ENCODE results near the gene DDN.

DDN gene

DNA sequence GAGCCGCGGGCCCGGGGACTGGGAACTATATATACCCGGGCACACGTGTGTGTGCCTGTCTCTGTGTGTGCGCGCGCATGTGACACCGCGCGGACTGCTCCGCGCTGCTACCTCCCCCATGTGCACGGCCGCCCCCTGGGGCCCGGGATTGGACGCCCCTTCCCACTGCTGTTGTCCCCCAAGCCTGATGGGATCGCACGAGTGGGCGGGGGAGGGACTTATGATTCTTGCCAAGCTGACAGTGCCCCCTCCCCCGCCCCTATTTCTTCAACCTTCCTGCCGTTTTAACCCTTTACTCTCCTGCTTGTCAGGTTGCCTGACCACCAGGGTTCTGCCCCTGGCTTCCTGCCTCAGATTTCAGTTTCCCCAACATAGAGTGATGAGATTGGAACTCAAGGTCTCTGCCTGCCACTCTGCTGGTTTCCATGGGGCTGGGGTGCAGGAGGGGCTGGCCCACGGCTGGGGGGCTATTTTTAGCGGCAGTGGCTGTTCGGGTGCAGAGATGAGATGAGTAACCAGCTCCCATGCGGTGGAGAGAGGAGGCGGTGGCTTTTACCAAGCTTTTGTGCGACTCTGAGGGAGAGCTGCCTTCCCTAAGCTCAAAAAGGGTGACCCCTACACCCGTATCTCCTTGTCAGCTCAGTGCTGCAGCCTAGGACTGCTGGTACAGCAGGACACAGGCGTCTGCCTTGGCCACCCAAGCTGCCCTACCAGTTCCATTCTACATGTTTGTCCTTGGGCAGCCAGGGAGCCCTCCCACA is at the start of gene DDN:
TSS of gene DDN (minus strand) at position 5 of the 761 bp plus-strand sequence. CDS start 88 bp downstream, outside the sequence.
- DNase-seq = no peak

DNA sequence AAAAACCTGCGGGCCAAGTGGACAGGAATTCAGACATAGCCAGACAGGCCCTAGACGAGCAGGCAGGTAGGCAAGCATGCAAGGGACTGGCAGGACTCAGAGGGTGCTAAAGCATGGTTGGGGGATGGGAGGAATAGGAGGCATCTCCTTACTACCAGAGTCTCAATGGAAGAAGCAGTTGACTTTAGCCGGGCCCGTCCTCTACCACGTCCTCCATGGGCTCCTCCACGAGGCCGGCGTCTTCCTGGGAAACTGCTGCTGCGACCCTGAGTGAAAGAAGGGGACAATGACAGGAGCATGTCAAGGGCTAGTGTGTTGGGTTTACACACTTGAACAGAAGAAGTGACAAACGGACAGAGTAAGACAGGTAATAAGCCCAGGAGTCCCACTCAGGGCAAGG is 49.8 kb upstream of the DDN start:
- no peak for DNase-seq

- DNase-seq = no peak
Observed at GRCh38 chr12:49046129-49046895, 47.1 kb upstream of the DDN start.

GRCh38 chr12:49044660-49045059 is 45.5 kb upstream of the DDN start:
- no peak for DNase-seq

DNA sequence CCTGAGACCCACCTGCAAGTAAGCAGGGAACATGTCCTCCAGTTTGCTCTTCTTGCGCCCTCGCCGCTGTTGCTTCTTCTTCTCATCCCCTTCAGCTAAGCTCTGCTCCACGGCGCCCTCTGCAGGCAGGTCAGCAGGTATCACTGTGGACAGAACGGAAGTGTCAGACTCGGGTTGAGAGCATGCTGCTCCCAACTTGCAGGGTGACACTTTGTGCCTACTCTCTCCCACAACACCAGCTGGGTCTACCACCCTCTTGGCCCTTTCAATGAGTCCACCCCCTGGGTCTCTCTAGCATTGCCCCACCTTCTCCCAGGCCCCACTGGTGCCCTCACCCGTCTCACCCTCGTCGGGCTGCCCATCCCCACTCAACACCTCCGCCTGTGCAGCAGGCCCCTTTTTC is 44.7 kb upstream of the DDN start:
- DNase-seq = peak; percentile 7

GRCh38 chr12:49043241-49043640 is 44.1 kb upstream of the DDN start:
- DNase-seq = no peak

GRCh38 chr12:49041881-49042484 is 42.8 kb upstream of the DDN start:
- DNase-seq = no peak

GRCh38 chr12:49041036-49041880 is 42.1 kb upstream of the DDN start:
- no peak for DNase-seq

- no peak for DNase-seq
Observed at GRCh38 chr12:49040364-49040855, 41.2 kb upstream of the DDN start.

DNA sequence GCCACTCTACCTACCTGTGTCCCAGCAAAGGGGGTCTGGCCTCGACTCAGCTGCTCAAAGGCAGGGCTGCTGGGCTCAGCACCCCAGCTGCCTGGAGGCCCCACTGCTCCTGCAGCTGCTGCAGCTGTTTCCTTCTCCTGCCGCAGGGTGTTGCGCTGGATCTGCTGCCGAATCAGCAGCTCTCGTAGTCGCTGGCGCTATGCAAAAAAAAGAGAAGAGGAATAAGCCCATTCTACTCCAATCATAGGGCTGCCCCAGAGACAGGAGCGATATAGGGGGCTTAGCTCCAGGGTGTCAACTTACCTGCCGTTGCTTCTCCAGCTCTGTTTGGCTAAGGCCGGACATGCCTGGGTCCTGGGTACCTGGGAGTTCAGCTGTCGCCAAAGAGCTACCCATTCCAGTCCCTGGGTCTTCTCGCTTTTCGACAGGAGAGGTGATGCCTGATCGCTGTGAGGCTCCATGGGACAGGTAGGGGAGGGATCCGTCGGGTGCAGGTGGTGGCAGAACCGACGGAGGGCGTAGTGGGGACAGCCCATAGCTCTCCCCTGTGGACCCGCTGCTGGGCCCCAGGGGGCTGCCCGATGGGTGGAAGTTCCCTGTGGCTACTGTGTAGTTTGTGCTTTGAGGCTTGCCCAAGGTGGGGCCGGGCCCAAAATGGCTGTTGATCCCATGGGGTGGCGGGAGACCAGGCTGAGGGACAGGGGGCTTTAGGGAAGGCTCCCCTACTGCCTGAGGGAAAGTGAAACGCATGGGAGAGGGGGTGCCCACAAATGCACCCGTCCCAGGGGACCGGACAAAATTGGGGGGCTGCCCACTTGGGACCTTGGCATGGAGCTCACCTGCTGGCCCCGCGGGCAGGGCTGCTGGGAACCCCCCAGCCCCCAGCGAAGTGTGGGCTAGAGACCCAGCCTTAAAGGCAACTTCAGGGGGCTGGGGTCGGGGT is 40.5 kb upstream of the DDN start:
- no peak for DNase-seq

DNA sequence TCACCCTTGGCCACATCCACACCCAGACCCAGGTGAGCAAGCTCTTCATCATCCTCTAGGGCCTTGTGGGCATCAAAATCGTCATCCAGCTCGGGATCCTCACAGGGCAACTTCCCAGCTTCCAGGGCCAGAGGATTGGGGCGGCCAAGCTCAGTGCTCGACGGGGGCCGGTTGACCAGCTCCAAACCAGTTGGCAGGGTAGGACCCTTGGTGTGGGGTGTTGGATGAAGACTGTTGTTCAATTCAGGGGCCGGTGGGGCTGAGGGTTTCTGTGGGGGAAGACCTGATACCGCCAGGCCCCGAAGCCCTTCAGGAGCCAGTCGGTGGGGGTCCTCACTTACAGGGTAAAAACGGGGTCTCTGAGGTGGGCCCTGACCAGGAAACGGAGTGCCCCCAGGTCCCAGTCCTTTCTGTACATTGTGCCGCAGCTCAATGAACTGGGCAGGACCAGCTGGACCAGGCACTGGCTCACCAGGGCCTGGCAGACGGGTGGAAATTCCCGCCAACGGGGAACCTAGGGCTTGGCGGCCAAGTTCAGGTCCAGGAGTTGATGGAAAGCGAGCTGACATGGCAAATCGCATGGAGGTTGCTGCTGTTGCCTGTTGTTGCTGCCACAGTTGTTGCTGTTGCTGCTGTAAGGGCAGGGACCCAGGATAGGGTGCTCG is 39.2 kb upstream of the DDN start:
- DNase-seq = no peak

DNA sequence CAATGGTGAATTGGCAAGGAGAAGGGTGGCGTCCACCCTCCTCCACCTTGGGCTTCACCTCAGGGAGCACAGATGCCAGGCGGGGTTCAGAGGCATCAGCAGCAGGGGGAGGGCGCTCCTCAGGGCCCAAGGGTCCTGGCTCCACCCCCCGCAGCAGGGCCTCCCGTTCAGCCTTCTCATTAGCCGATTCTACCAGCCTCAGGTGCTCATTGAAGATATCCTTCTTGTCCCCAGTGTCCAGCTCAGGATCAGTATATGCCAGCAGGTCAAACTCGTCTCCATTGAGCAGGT is 38.7 kb upstream of the DDN start:
- DNase-seq = no peak

DNA sequence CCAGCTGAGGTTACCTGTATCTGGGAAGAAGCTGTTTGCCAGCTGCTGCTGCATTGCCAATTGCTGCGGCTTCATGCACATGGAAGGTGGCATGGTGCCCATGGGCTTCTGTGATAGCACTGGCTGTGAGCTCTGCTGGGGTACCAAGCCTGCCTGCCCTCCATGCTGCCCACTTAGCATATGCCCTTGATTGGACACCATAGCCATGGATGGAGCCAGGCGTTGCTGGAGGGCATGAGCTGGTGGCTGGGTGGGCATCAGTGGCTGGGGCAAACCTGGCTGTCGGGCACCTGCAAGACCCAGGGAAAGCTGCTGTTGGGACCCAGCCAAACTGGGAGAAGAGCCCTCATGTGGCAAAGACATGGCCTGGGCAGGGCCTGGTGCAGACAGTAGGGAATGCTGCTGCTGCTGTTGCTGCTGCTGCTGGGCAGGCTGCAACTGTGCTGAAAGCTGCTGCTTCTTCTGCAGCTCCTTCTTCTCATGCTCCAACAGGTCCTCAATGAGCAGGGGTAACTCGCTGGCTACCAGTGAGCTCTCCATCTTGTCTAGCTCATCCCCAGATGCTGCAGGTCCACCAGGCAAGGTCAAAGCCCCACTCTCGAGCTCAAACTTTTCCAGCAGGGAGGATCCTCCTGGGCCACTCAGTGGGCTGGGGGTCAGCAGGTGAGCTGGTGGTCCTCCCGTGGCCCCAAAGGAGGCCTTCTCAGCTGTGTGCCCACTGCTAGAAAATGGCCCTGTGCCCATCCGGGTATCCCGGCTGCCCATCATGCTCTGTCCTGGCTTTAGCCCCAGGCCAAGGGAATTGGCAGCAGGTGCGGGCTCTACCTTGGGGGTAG is 38.2 kb upstream of the DDN start:
- no peak for DNase-seq

DNA sequence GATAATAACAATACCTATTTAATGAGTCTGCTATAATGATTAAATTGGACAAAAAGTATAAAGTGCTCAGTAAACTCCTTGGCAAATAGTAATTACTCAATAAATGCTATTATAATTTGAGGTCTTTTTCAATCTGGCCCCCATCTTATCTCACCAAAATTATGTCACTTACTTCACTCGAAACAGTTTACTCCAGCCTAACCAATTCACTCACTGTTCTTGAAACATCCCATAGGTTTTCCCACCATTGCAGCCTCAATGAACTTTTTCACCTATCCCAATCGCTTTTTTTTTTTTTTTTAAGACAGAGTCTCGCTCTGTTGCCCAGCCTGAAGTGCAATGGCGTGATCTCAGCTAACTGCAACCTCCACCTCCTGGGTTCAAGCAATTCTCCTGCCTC is 36.9 kb upstream of the DDN start:
- no peak for DNase-seq

- no peak for DNase-seq
Observed at GRCh38 chr12:49034286-49034622, 35.1 kb upstream of the DDN start.

DNA sequence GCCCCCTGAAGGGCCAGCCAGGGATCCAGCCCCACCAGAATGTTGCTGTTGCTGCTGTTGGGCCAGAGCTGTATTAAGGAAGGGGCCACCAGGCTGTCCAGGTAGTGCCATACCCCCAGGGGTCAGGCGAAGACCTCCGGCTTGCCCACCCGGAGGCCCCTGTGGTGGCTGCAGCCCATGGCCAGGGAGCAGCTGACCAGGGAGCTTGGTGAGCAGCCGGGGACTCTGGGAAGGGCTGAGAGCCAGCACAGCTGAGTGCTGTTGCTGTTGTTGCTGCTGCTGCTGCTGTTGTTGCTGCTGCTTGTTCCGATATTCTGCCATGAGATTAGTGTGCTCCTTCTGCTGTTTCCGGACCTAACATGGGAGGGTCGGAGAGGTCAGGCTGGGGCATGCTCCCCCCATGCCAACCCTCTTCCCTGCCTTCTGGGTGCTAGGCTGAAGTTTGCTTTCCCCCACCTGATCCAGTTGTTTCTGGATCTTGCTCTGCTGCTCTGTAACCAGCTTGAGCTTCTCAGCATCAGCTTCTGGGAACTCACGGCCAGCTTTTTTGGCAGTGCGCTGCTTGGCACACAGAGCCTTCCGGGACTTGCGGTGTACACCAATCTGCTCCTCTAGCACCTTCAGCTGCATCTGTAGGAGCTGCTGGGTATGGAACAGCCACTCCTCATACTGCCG is 34.6 kb upstream of the DDN start:
- DNase-seq = no peak

GRCh38 chr12:49032679-49033447 is 33.7 kb upstream of the DDN start:
- no peak for DNase-seq

DNA sequence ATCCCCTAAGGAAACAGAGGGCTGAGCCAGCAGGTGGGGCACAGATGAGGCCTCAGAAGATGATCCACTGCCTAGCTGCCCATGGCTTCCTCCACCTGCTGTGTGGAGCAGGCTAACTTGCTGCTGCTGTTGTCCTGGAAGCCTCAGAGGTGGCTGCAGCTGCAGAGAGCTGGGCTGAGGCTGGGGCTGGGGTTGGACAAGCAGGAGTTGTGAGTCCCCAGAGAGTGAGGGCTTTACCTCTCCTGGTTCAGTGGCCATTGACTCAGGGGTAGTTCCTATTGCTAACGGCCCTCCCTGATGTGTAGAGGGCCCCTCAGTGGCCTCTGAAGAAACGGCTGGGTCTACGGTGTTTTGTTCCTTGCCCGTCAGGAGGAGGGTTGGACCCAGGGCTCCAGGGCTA is 33.1 kb upstream of the DDN start:
- DNase-seq = no peak

DNA sequence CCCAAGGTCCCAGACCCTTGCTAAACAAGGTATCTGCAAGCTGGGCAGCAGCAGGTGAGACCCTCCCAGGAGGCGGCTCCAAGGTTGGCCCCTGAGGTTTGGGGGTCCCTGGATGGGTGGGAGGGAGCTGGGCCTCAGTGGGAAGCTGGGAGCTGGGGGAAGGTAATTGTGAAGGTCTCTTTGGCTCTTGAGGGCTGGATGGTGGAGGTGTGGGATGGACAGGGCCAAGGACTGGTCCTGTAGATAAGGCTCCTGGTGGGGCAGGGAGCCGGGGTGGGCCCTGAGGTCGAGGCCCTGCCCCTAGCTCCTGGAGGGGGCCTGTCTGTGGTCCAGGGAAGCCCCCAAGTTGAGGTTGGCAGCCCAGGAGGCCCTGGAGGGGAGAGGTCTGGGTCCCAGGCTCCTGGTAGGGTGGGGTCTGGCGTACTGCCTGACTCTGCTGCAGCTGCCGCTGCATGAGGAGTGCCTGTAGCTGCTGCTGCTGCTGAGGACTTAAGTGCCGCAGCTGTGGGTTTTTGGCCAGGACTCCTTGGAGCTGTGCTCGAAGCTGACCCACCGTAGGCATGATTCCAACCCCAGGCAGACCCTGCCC is 32.5 kb upstream of the DDN start:
- no peak for DNase-seq

All from NCI-H510A (cell line).